AG04450 (cell line): Measurements from ENCODE around the gene PRSS38. TPM values are rescaled to one million over a fixed set of nuclear protein-coding genes. Genes with fewer than 3 reads are reported as not detected.

Source experiments
- CTCF ChIA-PET: fragments of 300-600, 350-600 bp; formaldehyde crosslinking; extraction: SDS; loops from one replicate; lab custom pipeline; 2022; ENCODE audit warnings: antibody characterized with exemption, inconsistent platforms; lab: Charles Lee
- POLR2A ChIA-PET: fragments of 350-600 bp; formaldehyde crosslinking; extraction: SDS; loops from one replicate; lab custom pipeline; 2021; ENCODE audit warnings: antibody characterized with exemption, inconsistent platforms; lab: Yijun Ruan, JAX
- DNase-seq: peaks from one replicate; pipeline ENCODE4 v3.0.0-alpha.2; 2011; ENCODE audit warnings: low read depth, low spot score
- H3K27ac ChIP-seq: one replicate; pipeline ENCODE4 v1.5.1; 2012; ENCODE audit warnings: low read depth, low read length, control low read depth
- H3K27me3 ChIP-seq: one replicate; pipeline ENCODE4 v1.6.0; 2012; ENCODE audit warnings: low read length; ENCODE audit not compliant: control insufficient read depth, insufficient read depth
- H3K4me3 ChIP-seq: 2 replicates; pipeline ENCODE4 v1.5.1; 2011; ENCODE audit warnings: mild to moderate bottlenecking, low read depth, low read length, control low read depth
- H3K9me3 ChIP-seq: 2 replicates; pipeline ENCODE4 v1.5.1; 2012; ENCODE audit warnings: low read length; ENCODE audit not compliant: control insufficient read depth, insufficient read depth
- CTCF ChIP-seq: IDR thresholded peaks from 2 replicates; pipeline ENCODE4 v1.5.1; 2011; ENCODE audit warnings: low read depth, low read length, control low read depth, inconsistent platforms
- polyA plus RNA-seq: library from polyadenylated mRNA; depleted of rRNA; stranded (reverse); fragments of >200 nt; gene quantifications from 2 replicates; pipeline ENCODE4 v1.2.3, GENCODE V29; 2011

Gene PRSS38
- polyA plus RNA-seq, 1 experiment, result not detected

DNA sequence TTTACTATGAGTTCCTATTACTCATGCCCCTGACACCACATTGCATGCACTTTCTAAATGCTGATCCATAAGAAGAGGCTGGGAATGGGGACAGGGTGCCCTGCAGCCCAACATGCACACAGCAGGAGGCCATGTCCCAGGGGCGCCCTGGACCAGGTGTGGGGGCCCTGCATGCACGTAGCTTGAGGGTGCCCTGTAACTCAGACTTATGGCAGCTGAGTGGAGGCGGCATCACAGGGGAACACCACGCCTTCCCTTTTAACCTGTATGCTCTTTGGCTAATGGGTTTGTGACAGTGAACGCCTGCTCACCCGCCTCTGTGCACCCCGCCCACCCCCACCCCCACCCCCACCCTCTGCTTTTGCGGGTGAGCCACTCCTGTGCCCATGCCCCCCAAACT is 44.1 kb upstream of the PRSS38 start:
- ChIA-PET CTCF (no interaction called here), POLR2A (no interaction called here)
- no peak overlapping the region for H3K4me3 ChIP-seq
- TF ChIP-seq CTCF, result no peak
- H3K9me3 ChIP-seq, result no peaks in the 10 kb centered on the region; the same call in 1 of the 2 replicates
- H3K27me3 ChIP-seq, result no peaks in the 10 kb centered on the region
- no peak overlapping the region for H3K27ac ChIP-seq
- no peak for DNase-seq

DNA sequence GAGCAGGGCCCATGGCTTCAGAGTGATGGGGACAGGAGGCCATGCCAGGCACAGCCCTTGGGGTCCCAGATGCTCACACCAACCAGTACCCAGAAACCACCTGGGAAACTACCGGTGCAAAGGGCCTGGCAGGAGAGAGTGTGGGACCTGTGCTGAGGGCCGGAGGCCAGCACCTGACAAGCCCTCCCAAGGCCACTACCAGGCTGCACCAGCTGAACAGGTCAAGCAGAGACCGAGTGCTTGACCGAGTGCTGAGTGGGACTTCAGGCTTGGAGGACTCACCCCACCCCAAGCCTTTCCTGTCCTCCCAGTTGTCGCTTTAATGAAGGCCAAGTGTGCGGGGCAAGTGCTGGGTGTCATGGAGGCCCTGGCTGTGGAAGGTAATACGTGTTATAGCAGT is 43.7 kb upstream of the PRSS38 start:
- ChIA-PET POLR2A (no interaction called here), CTCF (no interaction called here)
- no peak for DNase-seq

GRCh38 chr1:227773558-227773957 is 41.9 kb upstream of the PRSS38 start:
- POLR2A ChIA-PET, result no interaction called here
- CTCF ChIA-PET, result interaction anchor here (3.1 kb wide), 1 partner anchor 11 kb away, joined by 17 read pairs; no protein-coding TSS in a partner anchor
- Histone ChIP-seq H3K4me3 (no peak overlapping the region), H3K9me3 (no peaks in the 10 kb centered on the region; the same call in 1 of the 2 replicates), H3K27ac (no peak overlapping the region), H3K27me3 (no peaks in the 10 kb centered on the region)
- no peak for DNase-seq
- TF ChIP-seq CTCF, result no peak

More for the DNA sequence above, 43.7 kb upstream of the PRSS38 start:
- TF ChIP-seq CTCF, result no peak
- Histone ChIP-seq H3K27ac (no peak overlapping the region), H3K9me3 (no peaks in the 10 kb centered on the region; the same call in 1 of the 2 replicates), H3K27me3 (no peaks in the 10 kb centered on the region), H3K4me3 (no peak overlapping the region)

DNA sequence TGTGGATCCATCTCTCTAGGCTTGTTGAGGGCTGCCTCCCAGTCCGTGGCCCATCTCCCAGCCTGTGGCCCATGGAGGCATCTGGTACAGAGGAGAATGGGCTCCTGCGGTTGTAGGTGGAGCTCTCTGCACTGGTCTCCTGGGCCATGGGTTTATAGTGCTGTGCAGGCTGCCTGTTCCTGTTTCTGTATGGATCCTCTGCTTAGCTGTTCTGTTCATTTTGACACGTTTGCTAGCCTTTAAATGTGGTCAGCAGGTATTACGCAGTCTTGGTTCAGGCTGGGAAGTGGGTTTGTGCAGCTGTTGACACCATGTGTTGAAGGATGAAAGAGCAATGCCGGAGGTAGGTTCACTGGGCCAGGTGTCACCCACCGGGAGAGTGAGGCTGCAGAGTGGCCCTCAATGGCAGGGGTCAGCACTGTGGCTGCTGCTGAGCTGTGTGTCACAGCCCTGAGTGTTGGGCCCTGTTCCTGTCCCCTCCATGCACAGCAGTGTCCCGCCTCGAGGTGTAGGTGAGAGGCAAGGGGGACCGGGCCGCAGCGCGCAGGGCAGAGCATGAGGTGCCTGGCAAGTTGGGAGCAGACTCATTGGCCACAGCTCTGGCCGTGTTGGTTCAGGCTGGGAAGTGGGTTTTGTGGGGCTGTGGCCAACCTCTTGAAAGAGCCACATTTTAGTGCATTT is 41.3 kb upstream of the PRSS38 start:
- ChIA-PET POLR2A (interaction anchor here (0.8 to 1.1 kb wide), 2 partner anchors 14 to 20 kb away, joined by 3 to 4 read pairs; no protein-coding TSS in a partner anchor), CTCF (interaction anchor here (3.1 kb wide), 1 partner anchor 12 kb away, joined by 17 read pairs; no protein-coding TSS in a partner anchor)
- TF ChIP-seq CTCF, result no peak
- H3K4me3 ChIP-seq, result no peak overlapping the region
- no peak for DNase-seq
- no peaks in the 10 kb centered on the region; the same call in 1 of the 2 replicates for H3K9me3 ChIP-seq
- no peak overlapping the region for H3K27ac ChIP-seq
- no peaks in the 10 kb centered on the region for H3K27me3 ChIP-seq
